GM23248 (cell line): ENCODE results near the gene ZNF292.

Source experiments
- EZH2 ChIP-seq: fragments of 200-600 bp; sonication (generic); IDR thresholded peaks from 2 replicates; pipeline ENCODE4 v1.6.1; 2018; ENCODE audit warnings: antibody characterized with exemption, mild to moderate bottlenecking; ENCODE audit not compliant: insufficient read depth, poor library complexity, severe bottlenecking
- EZH2phosphoT487 ChIP-seq: fragments of 200-600 bp; sonication (generic); IDR thresholded peaks from 2 replicates; pipeline ENCODE4 v1.6.1; 2018; ENCODE audit warnings: antibody characterized with exemption, moderate library complexity, mild to moderate bottlenecking, low read depth; ENCODE audit not compliant: insufficient read depth

DNA sequence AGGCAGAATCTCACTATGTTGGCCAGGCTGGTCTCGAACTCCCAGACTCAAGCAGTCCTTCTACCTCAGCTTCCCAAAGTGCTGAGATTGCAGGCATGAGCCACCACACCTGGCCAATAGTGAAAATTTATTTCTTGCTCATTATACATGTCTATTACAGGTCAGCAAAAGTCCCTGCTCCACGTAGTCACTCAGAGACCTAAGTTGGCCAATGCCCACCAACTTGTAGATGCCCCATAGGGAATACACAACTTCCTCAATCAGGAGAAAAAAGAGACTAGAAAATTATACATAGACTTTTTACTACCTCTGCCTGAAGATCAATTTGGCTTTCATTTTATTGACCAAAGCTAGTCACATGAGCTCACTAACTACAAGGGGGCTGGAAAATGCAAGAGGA, 38.4 kb upstream of the ZNF292 start:
- no peak for TF ChIP-seq EZH2
- no peak for TF ChIP-seq EZH2phosphoT487
